Activated CD8-positive, alpha-beta memory T cell treated with anti-CD3 and anti-CD28 coated beads for 4 hours (primary cell): ENCODE data around the gene DOCK2.
A peak's percentile ranks its signal among the peaks of the same experiment; 100 is the strongest.
"Not testable (repeated sequence)": the region's sequence is repeated elsewhere in the genome, so short reads cannot be mapped to it uniquely, and the experiment has no call there.

ENCODE experiments used
- DNase-seq, 2 donors: peaks; one replicate each; pipeline ENCODE4 v3.0.0-alpha.2; 2020; ENCODE audit warnings: low read depth in 2 of 2

The DOCK2 gene

DNA sequence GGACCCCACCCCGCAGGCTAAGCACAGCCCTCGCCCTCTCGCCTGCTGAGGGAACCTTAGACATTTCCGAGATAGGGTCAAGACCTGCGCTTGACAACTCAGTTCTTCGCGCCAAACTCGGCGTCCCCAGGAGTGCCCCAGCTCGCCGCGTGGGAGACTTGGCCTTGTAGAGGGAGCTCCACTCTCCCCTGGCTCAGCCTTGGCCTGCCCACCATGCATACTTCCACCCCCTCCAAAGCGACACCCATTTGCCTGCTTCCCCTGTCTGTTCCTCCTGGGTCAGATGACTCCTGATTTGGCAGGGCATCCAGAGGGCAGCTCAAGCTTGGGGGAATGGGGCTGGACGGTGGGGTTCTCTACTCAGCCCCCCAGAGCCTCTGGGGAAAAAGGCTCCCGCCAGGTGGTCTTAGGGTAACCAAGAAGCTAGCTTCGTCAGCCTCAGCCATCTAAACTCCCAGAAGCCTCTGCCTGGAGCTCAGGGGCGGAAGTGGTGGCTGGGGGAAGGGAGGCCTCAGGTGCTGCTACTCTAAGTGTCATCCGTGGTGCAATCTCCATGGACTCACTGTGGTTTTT, 560 bp downstream of the DOCK2 start:
- peak; percentile 40 to 48 for DNase-seq

DNA sequence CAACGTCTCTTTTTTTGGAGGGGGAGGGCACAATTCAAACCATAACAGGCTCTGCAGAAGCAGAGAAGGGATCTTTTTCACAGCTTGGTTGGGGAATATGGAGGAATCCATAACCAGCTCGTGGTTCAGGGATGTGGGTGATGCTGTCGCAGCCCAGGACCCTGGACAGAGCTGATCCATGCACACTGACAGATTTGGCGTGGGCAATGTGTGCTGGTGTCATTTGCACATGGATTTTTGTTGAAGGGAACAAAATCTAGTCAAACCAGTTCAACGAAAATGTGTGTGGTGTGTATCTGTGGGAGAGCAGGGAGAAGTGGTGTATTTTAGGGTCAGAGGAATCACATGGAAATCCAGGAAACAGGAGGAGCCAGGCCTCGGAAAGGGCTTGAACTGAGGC, 4.2 kb downstream of the DOCK2 start:
- DNase-seq = no peak

DNA sequence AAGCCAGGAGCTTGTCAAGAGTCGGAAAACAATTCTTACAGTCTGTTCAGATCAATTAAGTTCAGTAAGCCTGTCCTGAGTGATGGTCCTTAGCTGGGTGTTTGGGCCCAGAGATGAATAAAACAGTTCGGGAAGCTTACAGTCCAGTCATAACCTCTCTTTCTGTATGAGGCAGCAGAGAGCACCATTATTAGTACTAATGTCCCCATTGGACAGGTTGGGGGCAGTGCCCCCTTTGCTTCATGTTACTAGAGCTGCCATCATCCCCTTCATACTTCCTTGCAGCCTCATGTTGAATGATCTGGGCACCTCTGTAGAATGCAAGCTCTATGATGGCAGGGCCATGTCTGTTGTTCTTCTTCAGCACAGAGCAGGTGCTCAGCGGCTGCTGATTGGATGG, 9.8 kb downstream of the DOCK2 start:
- DNase-seq = no peak

DNA sequence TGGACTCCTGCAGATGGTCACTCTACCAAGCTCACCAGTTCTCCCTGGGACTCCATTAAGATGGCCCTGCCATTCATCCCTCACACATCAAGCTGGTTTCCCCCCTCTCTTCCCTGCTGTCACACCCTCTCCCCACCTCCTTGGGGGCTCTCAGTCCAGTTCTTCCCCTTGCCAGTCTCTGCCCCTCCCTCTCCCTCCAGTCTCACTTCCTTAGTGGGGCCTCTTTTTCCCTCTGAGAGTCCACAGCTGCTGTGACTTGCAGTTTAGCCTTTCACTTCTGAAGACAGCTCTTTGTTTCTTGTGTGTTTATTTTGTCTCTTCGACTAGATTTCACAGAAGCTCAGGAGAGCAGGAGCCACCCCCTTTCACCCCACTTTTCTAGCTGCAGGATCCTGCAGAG, 10.5 kb downstream of the DOCK2 start:
- no peak for DNase-seq

DNA sequence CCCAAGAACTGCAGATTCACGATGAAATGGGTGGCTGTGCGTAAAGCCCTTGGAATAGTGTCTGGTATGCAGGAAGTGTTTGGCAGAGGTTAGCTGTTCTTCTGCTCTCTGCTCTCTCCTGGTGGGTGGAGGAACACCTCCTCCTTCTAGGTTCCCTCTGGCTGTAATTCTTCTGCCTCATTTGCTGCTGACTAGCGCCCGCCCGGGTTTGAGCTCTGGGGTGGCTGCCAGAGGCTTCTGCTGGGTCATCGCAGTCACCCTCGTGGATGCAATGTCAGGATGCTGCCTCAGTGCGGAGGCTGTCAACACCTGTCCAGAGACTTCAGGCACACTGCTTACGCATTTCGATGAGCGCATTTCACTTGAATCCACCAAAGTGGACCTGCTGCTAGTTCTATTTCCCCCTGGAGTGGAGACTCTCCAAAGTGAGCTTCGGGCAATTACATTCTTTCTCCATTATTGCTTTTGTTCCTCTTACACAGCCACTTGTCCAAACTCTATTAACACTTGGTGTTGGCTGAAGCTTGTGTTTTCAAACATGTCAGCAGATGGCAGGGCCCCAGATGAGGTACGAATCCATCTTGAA, 11.7 kb downstream of the DOCK2 start:
- no peak for DNase-seq

DNA sequence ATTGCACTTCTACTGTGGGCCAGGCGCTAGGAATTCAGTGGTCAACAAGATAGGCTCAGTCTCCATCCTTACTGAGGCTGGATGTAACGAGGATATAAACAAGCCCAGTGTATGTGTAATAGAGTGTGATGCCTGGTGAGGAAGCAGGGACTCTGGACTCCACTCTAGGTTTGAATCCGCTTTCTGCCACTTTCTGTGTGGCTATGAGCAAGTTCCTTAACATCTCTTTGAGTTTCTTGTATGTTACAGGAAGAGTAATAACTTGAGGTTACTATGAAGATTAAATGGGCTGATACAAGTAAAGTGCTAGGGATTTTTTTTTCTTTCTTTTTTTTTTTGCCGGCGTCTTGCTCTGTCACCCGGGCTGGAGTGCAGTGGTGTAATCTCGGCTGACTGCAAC, 12.4 kb downstream of the DOCK2 start:
- no peak for DNase-seq

DNA sequence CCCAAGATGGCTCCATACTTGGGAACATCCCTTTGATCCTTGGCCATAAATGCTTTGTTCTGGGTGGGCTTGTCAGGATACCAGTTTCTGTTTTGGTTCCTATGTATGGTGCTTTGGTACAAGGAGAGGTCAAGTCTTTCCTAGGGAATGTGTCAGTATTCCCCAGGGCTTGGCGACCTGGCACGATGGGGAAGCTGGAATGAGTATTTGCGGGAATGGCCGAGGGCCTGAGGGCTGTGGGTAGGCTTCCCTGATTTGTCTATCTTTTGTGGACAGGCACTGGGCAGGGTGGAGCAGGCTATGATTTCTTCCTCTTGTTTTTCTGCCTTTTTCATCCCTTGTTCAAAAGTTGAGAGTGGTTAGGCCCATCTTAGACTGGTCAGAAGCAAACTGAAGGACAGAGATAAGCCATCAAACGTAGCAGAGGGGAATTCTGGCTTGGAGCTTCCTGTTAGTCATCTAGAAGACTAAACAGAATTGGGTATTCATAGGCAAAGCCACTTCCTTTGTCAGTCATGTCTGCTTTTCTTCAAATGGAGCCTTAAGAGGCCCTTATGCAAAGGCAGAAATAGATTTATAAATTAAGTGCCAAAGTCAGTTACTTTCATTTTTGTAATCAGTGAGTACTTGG, 13.7 kb downstream of the DOCK2 start:
- DNase-seq = no peak

DNA sequence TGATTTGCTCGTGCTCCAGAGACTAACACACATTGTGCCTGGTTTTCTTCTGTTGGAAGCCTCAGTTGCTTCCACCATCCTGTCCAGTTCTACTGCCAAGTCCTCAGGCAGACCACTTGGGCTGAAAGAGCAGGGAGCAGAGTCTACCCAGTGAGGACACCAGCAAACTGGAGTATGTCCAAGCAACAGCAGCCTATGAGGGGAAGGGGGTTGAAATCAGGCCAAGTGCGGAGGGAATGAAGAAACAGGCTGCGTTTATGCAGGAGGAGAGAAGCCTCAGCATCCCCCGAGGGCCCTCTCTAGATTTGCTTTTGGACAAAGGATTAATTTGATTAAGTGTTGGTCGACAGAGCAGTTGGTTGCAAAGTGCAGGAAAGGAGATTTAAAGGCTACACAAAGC, 14.5 kb downstream of the DOCK2 start:
- no peak for DNase-seq

DNA sequence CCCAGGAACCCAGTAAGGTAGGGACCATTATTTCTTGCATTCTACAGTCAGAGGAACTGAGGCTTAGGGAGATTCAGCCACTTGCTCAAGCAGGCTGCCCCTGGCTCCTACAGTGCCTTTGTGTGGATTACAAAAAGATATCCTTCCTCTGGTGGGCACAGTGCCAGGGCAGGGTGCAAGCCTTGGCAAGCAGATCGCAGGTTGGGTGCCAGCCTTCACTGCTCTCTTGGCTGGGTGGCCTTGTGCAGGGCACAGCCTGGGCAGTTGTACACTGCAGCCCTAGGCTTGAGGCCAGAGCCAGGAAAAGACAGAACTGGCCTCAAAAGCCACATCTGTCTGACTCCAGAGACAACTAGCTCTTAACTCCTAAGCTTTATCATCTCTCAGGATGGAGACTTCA, 15.0 kb downstream of the DOCK2 start:
- no peak for DNase-seq

DNA sequence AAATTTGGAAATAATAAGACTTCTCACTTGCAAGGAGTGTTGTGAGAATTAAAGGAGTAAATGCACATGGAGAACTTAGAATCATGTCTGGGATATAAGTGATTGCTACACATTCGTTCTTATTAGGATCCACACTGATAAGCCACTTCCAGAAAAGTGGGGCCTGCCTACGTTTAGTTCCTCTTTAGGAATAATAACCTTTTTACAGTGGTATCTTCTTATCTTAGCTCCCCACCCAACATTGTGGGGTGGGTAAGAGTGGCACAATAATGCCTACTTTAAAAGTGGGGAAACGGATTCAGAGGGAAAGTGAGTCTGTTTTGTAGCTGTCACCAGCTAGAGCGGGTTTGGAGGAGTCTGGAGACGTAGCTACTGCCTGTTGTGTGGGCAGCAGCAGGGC, 16.0 kb downstream of the DOCK2 start:
- no peak for DNase-seq

DNA sequence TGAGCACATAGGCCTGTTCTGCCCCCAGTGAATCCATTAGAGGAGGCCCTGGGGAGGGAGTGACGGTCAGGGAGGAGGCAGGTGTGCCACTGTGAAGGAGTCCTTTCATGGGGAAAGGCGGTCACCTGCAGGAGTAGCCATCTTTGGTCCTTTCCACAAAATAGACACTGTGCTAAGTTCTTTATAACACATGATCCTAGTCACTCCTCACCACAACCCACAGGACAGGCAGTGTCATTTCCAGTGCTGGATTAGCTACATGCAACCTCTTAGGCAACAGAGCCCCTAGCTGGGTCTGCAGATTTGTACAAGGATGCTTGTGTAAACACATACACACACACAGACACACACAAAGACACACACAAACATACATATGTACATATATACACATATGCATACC, 18.3 kb downstream of the DOCK2 start:
- DNase-seq = no peak

DNA sequence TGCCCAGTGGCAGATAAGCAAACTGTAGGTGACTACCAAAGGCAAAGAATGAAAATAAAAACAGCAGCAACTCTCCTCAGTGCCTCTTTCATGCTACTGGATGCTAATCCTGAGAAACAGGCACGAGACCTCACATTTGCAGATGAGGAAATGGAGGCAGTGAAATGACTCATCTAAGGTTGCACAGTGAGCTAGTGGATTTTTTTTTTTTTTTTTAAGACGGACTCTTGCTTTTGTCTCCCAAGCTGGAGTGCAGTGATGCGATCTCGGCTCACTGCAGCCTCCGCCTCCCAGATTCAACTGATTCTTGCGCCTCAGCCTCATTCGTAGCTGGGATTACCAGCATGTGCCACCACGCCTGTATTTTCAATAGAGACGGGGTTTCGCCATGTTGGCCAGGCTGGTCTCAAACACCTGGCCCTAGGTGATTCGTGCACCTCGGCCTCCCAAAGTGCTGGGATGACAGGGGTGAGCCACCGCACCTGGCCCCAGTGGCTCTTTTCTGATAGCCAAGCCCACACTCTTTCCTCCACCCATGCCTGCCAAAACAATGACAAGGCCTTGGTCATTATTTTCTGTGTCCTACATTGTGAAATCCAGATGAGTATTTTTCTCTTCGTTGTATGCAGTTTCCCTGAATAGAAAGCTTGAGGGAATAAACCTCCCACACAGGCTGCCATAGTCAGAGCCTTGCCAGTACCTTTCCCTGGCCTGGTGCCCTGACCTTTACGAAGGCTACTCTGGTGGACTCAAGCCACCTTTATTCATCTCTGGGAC, 19.2 kb downstream of the DOCK2 start:
- no peak for DNase-seq

DNA sequence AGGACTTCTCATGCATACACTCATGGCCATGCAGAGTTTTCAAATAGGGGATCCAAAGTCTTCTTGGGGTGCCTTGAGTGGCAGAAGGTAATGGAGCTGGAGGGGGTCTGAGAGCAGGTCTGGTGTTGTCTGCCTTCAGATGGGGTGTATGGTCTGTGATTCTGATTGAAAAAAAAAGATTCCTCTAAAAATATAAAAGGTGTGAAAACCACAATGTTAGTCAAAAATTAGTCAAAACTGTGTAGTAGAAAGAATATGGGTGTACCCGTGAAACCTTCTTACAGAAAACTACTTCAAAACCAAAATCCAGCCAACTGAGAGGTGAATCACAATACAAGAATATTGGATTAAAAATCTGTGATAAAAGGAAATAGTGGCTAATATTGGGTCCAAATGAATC, 20.1 kb downstream of the DOCK2 start:
- no peak for DNase-seq

DNA sequence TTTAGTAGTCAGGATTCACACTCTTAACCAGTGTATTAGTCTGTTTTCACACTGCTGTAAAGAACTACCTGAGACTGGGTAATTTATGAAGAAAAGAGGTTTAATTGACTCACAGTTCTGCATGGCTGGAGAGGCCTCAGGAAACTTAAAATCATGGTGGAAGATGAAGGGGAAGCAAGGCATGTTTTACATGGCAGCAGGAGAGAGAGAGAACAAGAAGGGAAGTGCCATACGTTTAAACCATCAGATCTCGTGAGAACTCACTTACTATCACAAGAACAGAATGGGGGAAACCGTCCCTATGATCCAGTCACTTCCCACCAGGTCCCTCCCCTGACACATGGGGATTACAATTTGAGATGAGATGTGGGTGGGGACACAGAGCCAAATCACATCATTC, 25.4 kb downstream of the DOCK2 start:
- DNase-seq = not testable (repeated sequence)

DNA sequence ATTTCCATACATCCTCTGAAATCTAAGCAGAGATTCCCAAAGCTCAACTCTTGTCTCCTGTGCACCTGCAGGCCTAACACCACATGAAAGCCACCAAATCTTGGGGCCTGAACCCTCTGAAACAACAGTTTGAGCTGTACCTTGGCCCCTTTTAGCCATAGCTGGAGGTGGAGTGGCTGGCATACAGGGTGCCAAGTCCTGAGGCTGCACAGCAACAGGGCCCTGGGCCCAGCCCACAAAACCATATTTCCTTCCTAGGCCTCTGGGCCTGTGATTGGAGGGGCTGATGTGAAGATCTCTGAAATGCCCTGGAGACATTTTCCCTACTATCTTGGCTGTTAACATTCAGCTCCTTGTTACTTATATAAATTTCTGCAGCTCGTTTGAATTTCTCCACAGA, 26.5 kb downstream of the DOCK2 start:
- DNase-seq = no peak

DNA sequence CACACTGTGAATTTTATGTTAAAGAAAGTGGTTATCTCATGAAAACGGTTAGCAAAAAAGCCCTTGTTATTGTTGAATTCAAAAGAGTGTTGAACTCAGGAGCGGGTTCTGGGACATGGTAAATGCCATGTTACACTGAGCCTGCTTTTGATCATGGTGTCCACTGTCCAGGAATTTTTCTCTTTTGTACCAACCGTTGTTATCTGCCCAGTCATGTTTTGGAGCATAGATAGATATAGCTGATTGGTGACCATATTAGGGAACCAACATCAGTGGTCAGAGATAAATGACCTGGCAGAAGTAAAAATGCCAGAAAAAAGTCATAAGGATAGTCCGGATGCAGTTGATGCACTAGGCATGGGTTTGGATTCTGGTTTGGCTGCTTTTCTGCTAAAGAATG, 29.3 kb downstream of the DOCK2 start:
- DNase-seq = no peak

DNA sequence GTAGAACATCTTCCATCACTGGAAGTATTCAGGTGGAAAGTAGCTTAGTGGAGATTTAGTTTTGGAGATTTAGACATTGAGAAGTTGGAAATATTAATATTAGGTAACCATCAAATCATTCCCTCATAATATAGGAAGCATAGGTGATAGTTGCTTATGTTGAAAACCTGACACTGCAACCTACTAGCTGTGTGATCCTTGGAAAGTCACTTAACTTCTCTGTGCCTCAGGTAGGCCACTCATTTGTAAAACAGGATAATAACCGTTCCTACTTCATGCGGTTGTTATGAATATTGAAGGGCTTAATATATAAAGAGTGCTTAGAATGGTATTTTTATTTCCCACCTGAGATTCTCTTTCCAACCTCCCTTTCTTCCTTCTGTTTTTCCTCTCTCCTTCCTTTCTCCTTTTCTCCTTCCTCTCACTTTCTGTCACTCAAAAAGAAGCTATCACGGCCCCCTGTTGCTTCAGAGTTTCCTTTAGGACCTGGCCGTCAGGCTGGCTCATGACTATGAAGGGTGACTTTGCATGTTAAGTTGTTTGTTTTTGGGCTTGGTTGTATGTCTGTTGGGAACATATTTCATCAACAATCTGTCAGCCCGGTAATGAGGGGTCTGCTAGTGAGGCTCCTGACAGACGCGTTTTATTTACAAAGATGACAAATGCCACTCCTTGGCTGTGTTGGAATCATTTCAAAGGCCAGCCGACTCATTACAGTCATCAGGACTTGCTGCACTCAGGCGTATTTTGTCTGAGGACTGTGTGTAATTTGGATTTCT, 31.0 kb downstream of the DOCK2 start:
- no peak for DNase-seq

DNA sequence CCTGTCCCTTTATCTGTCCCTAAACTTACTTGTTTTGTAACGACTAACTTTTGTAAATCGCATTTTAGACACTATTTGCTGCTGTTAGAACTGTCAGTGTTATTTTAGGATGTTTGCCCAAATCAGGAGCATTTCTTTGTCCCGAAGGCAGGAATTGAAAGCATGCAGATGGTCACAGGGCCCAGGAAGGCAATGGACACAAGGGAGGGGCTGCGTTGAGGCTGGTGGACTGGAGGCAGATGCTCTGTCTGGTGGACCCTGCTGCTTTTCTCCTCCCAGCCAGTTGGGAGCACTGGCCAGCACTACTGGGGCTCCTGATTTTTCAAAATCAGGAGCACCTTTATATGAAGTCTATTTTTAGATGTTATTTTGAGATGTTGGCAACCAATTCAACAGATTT, 31.7 kb downstream of the DOCK2 start:
- DNase-seq = no peak

DNA sequence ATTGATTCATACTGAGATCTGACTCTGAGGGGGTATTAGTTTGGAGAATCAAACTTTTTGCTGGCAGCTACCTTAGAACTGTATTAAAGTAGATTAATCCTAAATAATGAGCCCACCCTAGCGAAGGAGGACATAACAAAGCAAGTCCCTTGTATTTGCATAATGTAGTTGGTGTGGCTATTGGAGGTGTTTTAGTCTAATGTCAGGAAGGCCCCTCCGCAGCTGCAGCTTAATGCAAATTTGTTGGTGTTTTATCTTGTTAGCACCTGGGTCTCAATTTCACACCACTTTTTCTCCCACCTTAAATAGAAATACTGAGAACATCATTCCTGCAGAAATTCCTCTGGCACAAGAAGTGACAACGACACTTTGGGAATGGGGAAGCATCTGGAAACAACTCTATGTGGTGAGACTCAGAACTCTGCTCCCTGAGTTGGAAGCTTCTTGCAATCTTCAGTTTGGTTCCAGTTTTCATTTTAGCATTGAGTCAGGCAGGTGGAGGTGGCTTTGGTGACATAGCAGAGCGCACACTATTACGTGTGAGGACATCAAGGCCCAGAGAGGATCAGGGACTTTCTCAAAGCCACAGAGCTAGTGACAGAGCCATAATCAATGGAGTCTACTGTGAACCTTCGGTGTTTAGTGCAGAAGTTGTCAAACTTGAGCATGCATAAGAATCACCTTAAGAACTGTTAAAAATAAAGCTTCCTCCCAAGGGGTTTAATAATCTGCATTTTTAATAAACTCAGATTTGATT, 33.9 kb downstream of the DOCK2 start:
- no peak for DNase-seq

DNA sequence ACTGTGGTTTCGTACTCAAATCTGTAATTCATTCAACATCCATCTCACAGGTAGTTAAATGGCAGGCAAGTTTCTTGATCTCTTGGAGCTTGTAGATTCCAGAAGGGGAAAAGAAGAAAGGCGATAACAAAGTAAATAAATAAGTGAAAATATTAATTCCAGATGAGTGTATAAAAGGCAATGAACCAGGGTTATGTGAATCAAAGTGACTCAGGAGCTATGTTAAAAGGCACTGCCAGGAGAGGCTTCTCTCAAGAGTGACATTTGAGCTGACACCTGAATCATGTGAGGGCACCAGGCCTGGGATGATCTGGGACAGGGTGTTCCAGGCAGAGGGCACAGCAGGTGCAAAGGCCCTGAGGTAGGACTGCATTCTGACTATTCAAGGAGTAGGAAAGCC, 45.0 kb downstream of the DOCK2 start:
- DNase-seq = no peak

DNA sequence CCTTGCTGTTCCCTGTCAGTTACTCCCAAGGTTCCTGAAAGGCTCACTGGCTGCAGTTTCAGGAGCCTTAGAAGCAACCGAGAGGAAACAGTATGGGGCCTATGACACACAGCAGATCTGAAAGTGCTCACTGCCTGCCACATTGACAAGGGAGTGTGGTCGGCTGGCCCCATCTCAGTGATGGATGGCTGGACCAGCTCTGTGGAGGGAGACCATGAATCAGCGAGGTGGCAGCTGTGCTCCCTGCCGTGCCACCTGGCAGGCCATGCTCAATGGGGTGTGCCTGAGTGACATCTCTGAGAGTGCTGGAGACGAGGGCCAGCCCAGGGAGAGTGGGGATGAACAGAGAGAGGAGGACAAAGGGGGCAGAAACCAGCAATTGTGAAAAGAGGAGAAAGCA, 49.1 kb downstream of the DOCK2 start:
- DNase-seq = no peak

DNA sequence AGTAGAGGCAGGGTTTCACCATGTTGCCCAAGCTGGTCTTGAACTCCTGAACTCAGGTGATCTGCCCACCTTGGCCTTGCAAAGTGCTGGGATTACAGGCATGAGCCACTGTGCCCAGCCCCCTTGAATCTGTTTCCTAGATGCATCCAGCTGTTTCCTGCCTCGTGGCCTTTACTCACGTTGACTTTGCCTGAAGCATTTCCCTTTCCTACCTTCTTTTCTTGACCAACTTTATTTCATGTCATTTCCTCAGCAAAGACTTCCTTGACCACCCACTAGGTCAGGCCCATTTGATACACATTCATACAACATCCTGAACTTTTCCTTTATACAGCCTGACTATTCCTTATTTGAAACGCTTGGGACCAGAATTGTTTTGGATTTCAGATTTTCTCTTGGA, 51.0 kb downstream of the DOCK2 start:
- no peak for DNase-seq
